ENCODE data around the gene ULK4. TPM values are rescaled to one million over a fixed set of nuclear protein-coding genes. Genes with fewer than 3 reads are reported as not detected.
A peak's percentile ranks its signal among the peaks of the same experiment; 100 is the strongest.
"Not testable (repeated sequence)": the region's sequence is repeated elsewhere in the genome, so short reads cannot be mapped to it uniquely, and the experiment has no call there.

The ULK4 gene
- total RNA-seq, 1 experiment from 2014 or later = 6.6 TPM

DNA sequence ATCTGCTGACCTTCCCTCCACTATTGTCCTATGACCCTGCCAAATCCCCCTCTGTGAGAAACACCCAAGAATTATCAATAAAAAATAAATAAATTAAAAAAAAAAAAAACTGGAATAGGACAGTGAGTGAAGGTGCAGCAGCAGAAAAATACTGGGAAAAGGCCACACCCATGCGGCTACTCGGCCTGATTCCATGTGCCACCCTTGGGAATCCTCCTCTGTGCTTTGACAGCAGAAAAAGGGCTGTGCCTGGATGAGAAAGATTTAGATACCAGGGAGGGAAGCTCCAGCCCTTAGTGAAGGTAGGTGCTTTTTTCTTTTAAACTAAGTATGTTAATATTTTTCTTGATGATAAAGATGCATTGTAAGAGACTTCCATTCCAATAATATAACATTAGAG lies 654.8 kb downstream of the ULK4 start:
- Histone ChIP-seq H3K36me3 (replicated peaks; ENCODE audit: control insufficient read depth, insufficient read depth, low read length) (no peaks in the 10 kb centered on the region), H3K4me3 (ENCODE audit: insufficient read depth, low read depth, low read length) (no peak overlapping the region), H3K27me3 (ENCODE audit: control insufficient read depth, insufficient read depth, low read length) (no peaks in the 10 kb centered on the region)
- DNase-seq = no peak

DNA sequence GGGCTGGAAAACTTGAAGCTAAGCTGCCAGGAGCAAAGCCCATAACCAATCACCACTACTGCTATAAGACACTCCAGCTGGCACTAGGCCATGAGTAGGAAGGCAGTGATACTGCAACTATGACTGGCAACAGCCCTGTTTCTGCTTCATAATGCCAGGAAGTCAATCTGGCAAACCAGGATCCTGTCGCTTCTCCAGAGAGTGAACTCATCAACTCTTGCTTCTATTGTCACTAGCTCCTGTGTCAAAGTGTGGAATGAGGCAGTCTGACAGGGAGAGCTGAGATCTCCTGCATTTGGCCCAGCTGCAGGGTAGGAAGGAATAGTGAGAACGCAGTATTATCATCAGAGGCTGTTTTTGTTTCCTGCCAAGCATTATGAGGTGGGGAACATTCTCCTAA lies 657.3 kb downstream of the ULK4 start:
- no peak for DNase-seq
- Histone ChIP-seq H3K4me3 (ENCODE audit: insufficient read depth, low read depth, low read length) (no peak overlapping the region), H3K36me3 (replicated peaks; ENCODE audit: control insufficient read depth, insufficient read depth, low read length) (no peaks in the 10 kb centered on the region), H3K27me3 (ENCODE audit: control insufficient read depth, insufficient read depth, low read length) (no peaks in the 10 kb centered on the region)

DNA sequence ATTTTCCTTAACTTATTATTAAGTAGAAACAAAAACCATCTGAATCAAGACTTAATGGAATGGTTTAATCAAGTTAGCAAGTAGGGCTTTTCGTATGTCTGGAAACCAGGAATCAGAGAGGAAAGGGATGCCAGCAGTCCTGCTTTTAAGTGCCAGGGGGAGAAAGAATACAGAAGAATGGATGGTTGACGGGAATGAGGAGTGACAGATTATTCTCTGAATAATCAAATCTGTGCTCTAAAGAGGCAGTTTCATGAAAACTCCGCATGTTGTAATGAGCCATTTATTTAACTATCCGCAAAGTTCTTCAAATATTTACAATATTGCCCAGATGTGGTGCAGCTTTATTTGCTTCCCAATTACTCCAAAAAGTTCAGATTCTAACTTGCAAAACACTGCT lies 659.6 kb downstream of the ULK4 start:
- H3K36me3 ChIP-seq (replicated peaks; ENCODE audit: control insufficient read depth, insufficient read depth, low read length) = no peaks in the 10 kb centered on the region
- no peak for DNase-seq
- H3K27me3 ChIP-seq (ENCODE audit: control insufficient read depth, insufficient read depth, low read length) = no peaks in the 10 kb centered on the region
- H3K4me3 ChIP-seq (ENCODE audit: insufficient read depth, low read depth, low read length) = no peak overlapping the region

DNA sequence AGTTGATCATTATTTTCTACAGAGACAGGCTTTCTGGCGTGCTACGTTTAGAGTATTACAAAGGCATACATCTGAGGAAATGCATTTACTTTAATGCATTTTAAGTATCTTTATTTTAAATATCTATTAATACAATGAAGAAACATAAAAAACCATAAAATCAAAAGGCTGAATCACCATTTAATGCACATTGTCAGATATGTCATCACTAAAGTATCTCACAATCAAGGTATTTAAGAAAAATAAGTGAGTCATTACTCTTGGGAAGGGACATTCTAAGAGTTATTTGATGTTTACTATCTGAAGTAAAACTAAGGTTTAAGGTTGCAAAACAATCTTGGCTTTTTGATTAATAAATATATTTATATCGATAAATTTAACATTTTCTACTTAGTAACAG lies 660.4 kb downstream of the ULK4 start:
- Histone ChIP-seq H3K4me3 (ENCODE audit: insufficient read depth, low read depth, low read length) (no peak overlapping the region), H3K27me3 (ENCODE audit: control insufficient read depth, insufficient read depth, low read length) (no peaks in the 10 kb centered on the region), H3K36me3 (replicated peaks; ENCODE audit: control insufficient read depth, insufficient read depth, low read length) (no peaks in the 10 kb centered on the region)
- DNase-seq = no peak

DNA sequence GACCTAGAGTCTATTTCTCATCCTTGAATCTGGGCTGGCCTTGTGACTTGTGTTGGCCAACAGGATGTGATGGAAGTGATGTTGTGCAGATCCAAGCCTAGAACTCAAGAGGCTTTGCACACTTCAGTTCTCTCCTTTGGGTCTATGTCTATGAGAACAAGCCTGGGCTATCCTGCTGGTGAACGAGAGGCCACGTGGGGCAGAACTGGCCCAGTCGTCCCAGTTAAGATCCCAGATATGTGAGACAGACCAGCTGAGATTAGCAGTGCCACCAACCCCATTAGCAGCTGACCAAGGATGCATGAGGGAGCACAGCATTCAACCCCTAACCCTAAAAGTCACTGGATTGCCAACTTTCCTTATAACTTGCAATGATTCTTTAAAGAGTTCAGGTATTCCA lies 662.9 kb downstream of the ULK4 start:
- Histone ChIP-seq H3K4me3 (ENCODE audit: insufficient read depth, low read depth, low read length) (no peak overlapping the region), H3K27me3 (ENCODE audit: control insufficient read depth, insufficient read depth, low read length) (no peaks in the 10 kb centered on the region), H3K36me3 (replicated peaks; ENCODE audit: control insufficient read depth, insufficient read depth, low read length) (no peaks in the 10 kb centered on the region)
- DNase-seq = no peak

DNA sequence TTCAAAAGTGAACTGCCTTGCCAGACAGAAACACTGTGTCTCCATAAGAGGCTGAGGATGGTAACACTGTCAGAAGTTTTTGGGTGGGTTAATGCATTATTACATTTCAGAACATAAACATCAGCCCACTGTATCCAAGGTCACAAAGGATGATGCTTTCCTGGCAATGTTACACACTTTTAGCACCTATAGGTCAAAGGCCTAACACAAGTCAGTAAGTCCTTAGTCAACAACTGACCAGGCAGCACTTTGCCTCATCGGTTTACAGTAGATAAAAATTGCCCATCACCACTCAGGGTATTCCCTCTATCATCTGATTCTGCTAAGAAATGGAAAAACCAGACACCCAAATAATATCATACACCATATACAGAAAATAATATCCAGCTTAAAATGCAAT lies 664.2 kb downstream of the ULK4 start:
- H3K36me3 ChIP-seq (replicated peaks; ENCODE audit: control insufficient read depth, insufficient read depth, low read length) = no peaks in the 10 kb centered on the region
- no peak overlapping the region for H3K4me3 ChIP-seq (ENCODE audit: insufficient read depth, low read depth, low read length)
- DNase-seq = no peak
- H3K27me3 ChIP-seq (ENCODE audit: control insufficient read depth, insufficient read depth, low read length) = no peaks in the 10 kb centered on the region

DNA sequence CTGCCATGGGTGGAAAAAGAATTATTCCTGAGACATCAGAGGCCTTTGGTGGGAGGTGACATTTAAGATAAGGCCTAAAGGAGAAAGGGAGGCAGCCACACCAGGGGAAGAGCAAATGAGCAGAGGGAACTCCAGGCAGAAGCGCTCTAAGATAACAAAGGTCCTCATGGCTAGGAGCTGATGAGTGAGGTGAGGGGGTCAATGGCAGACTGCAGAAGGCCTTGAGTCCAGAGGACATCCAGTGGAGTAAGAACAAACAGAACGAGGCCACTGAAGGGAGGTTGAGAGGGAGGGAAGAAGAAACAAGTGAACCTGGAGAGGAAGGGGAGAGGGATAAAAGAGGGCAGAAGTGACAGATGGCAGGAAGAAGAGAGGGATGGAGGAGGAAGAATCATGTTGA lies 665.3 kb downstream of the ULK4 start:
- Histone ChIP-seq H3K4me3 (ENCODE audit: insufficient read depth, low read depth, low read length) (no peak overlapping the region), H3K36me3 (replicated peaks; ENCODE audit: control insufficient read depth, insufficient read depth, low read length) (no peaks in the 10 kb centered on the region), H3K27me3 (ENCODE audit: control insufficient read depth, insufficient read depth, low read length) (no peaks in the 10 kb centered on the region)
- DNase-seq = no peak

DNA sequence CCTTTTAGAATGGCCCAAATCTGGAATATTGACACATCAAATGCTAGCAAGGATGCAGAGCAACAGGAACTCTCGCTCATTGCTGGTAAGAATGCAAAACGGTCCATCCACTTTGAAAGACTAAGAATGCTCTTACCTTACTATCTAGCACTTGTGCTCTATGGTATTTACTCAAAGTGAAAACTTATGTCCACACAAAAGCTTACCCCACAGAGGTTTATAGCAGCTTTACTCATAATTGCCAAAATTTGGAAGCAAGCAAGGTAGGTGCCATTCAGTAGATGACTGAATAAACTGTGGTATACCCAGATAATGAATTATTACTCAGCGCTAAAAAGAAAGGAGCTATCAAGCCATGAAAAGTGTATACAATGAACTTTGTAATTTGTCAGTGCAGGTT lies 666.2 kb downstream of the ULK4 start:
- Histone ChIP-seq H3K36me3 (replicated peaks; ENCODE audit: control insufficient read depth, insufficient read depth, low read length) (no peaks in the 10 kb centered on the region), H3K27me3 (ENCODE audit: control insufficient read depth, insufficient read depth, low read length) (no peaks in the 10 kb centered on the region), H3K4me3 (ENCODE audit: insufficient read depth, low read depth, low read length) (no peak overlapping the region)
- DNase-seq = no peak

DNA sequence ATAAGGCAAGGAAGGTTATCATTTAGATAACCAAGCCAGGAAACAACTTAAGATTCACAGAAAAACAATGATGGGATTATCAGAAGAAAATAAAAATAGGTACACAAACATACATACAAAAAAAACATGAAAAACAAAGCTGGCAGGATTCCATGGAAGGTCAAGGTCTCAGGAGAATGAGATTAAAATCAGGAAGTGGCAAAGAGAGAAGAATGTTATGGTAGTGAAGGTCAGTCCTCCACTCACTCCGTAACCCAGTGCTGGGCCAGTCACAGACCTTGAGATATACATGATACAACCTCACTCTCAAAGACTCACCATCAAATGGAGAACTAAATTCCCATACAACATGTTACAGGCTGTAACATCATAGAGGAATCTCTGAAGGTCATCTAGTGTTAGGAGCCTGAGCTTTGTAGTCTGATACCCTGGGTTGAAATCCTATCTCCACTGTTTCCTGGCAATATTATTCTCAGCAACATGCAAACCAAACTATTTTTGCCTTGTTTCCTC lies 668.7 kb downstream of the ULK4 start:
- no peak overlapping the region for H3K4me3 ChIP-seq (ENCODE audit: insufficient read depth, low read depth, low read length)
- no peaks in the 10 kb centered on the region for H3K36me3 ChIP-seq (replicated peaks; ENCODE audit: control insufficient read depth, insufficient read depth, low read length)
- DNase-seq = no peak
- H3K27me3 ChIP-seq (ENCODE audit: control insufficient read depth, insufficient read depth, low read length) = no peaks in the 10 kb centered on the region

DNA sequence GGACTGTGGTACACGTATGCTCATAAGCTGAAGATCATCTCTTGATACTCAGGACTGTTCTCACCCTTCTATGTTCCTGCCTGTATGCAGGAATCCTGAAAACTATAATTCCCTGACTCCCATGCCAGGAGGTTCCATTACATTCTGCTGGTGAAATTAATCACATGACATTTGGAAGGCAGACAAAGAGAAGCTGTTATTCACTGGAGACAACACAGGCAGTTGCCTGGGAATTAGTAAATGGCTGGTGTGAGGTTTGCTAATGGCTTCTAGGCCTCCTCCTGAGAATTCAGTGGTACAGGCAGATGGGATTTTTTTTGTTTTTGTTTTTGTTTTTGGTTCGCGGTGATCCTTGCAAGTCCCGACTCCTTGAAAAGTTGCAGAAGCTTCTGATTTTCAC lies 671.2 kb downstream of the ULK4 start:
- no peak overlapping the region for H3K4me3 ChIP-seq (ENCODE audit: insufficient read depth, low read depth, low read length)
- no peaks in the 10 kb centered on the region for H3K27me3 ChIP-seq (ENCODE audit: control insufficient read depth, insufficient read depth, low read length)
- no peak for DNase-seq
- H3K36me3 ChIP-seq (replicated peaks; ENCODE audit: control insufficient read depth, insufficient read depth, low read length) = no peaks in the 10 kb centered on the region

DNA sequence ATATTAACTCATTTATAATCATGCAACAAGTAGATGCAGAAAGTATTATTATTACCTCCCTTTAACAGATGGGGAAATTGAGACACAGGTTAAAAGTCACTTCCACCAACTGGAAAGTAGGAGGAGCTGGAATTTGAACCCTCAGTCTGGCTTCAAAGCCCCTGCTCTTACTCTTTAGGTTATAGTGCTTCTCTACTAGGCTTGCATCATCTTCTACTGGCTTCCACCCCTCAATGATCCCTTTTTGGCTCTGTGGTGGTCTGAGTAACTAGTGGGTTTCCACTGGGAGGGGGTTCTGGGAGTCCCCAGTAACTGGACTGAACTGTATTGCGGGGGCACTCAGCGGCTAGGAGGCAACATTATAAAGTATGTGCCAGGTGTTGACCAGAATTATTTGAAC lies 671.6 kb downstream of the ULK4 start:
- Histone ChIP-seq H3K36me3 (replicated peaks; ENCODE audit: control insufficient read depth, insufficient read depth, low read length) (no peaks in the 10 kb centered on the region), H3K4me3 (ENCODE audit: insufficient read depth, low read depth, low read length) (no peak overlapping the region), H3K27me3 (ENCODE audit: control insufficient read depth, insufficient read depth, low read length) (no peaks in the 10 kb centered on the region)
- no peak for DNase-seq

DNA sequence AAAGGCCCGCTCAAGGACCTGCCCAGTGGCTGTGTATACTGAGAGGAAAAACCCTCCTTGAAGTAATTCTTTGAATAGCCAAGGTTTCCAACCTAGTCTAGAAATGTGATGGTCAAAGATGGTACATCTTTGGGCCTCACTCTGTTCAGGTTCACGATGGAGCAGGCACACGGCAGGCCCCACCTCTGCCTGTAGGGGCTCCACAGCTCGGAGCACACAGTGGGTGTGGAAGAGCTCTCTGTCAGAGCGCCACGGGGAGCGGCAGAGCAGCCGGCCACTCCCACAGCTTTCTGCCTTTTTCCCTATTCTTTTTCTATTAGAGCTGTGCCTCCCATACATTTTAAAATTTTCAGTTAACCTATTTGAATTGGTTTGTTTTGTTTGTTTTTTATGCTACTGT lies 673.1 kb downstream of the ULK4 start:
- Histone ChIP-seq H3K27me3 (ENCODE audit: control insufficient read depth, insufficient read depth, low read length) (no peaks in the 10 kb centered on the region), H3K36me3 (replicated peaks; ENCODE audit: control insufficient read depth, insufficient read depth, low read length) (no peaks in the 10 kb centered on the region)
- DNase-seq = peak; percentile 52

DNA sequence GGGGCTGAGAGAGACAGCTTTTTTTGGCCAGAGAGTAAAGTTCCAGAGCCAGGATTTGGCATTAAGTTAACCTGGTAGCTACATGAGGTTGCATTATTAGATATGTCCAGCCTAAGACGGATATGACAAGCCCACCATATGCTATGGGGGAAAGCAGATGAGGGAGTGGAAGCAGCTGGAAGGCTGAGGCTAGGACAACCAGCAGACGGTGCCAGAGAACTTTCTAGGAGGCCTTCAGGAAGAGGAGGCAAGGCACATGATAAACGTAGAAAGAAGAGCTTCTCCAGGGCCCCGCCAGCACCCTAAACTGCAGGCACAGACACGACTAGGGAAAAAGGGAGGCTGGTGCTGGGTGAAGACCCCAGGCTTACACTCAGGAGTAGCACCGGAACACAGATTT lies 675.6 kb downstream of the ULK4 start:
- Histone ChIP-seq H3K4me3 (ENCODE audit: insufficient read depth, low read depth, low read length) (no peak overlapping the region), H3K27me3 (ENCODE audit: control insufficient read depth, insufficient read depth, low read length) (no peaks in the 10 kb centered on the region), H3K36me3 (replicated peaks; ENCODE audit: control insufficient read depth, insufficient read depth, low read length) (no peaks in the 10 kb centered on the region)
- DNase-seq = no peak

More for the DNA sequence above, 673.1 kb downstream of the ULK4 start:
- H3K4me3 ChIP-seq (ENCODE audit: insufficient read depth, low read depth, low read length) = no peak overlapping the region

DNA sequence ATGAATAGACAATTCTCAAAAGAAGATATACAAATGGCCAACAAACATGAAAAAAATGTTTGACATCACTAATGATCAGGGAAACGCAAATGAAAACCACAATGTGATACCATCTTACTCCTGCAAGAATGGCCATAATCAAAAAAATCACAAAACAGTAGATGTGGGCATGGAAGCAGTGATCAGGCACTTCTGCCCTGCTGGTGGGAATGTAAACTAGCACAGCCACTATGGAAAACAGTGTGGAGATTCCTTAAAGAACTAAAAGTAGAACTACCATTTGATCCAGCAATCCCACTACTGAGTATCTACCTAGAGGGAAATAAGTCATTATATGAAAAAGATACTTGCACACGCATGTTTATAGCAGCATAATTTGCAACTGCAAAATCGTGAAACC lies 677.0 kb downstream of the ULK4 start:
- H3K36me3 ChIP-seq (replicated peaks; ENCODE audit: control insufficient read depth, insufficient read depth, low read length); H3K4me3 ChIP-seq (ENCODE audit: insufficient read depth, low read depth, low read length); H3K27me3 ChIP-seq (ENCODE audit: control insufficient read depth, insufficient read depth, low read length); DNase-seq: not testable (repeated sequence)

DNA sequence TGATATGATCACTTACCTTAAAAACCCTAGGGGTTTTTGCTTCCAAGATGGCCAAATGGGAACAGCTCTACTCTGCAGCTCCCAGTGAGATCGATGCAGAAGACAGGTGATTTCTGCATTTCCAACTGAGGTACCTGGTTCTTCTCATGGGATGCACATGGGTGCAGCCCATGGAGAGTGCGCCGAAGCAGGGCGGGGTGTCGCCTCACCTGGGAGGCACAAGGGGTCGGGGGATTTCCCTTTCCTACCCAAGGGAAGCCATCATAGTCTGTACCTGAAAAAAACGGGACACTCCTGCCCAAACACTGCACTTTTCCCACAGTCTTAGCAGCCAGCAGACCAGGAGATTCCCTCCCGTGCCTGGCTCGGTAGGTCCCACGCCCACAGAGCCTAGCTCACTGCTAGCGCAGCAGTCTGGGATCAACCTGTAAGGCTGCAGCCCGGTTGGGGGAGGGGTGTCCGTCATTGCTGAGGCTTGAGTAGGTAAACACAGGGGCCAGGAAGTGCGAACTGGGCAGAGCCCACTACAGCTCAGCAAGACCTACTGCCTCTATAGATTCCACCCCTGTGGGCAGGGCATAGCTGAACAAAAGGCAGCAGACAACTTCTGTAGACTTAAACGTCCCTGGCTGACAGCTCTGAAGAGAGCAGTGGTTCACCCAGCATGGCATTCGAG lies 684.0 kb downstream of the ULK4 start:
- H3K27me3 ChIP-seq (ENCODE audit: control insufficient read depth, insufficient read depth, low read length) = no peaks in the 10 kb centered on the region
- no peak for DNase-seq
- H3K4me3 ChIP-seq (ENCODE audit: insufficient read depth, low read depth, low read length) = peak overlapping the region; percentile 20; the same call in 1 of the 2 replicates
- no peaks in the 10 kb centered on the region for H3K36me3 ChIP-seq (replicated peaks; ENCODE audit: control insufficient read depth, insufficient read depth, low read length)

DNA sequence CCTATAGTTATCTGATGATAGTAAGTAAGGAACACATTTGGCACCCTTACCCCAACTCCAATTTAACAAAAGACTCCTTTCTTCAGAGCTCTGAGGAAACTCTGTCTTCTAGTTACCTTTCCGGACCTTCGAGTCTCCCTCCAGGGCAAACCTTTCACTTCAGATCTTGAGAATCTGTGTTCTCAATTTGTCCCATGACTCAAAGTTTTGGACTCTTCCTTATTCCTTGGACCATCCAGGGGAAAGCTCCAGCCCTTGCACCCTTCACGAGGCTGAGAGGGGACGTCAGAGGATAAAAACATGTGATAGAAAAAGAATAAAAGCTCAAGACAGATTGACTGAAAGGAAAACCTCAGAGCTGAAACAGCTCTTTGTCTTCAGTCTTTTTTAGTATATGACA lies 685.7 kb downstream of the ULK4 start:
- no peak for DNase-seq
- no peak overlapping the region for H3K4me3 ChIP-seq (ENCODE audit: insufficient read depth, low read depth, low read length)
- H3K27me3 ChIP-seq (ENCODE audit: control insufficient read depth, insufficient read depth, low read length) = no peaks in the 10 kb centered on the region
- no peaks in the 10 kb centered on the region for H3K36me3 ChIP-seq (replicated peaks; ENCODE audit: control insufficient read depth, insufficient read depth, low read length)
